Embryonic facial prominence (tissue), 1 donor: Measurements from ENCODE around the gene TM7SF3.

Source experiments
- DNase-seq: peaks from one replicate; pipeline ENCODE4 v3.0.0-alpha.2; 2016; ENCODE audit errors: extremely low spot score

TM7SF3 gene

DNA sequence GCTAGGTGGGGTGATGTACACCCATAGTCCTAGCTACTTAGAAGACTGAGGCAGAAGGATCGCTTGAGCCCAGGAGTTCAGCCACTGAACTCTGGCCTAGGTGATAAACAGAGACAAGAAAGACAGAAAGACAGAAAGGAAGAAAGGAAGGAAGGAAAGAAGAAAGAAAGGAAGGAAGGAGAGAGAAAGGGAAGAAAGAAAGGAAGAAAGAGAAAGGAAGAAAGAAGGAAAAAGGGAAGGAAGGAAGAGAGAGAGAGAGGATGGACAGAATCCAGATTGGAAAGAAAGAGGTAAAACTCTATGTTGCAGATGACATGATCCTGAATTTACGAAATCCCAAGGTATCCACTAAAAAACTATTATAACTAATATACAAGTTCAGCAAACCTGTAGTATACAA, 84.6 kb downstream of the TM7SF3 start:
- DNase-seq: no peak

DNA sequence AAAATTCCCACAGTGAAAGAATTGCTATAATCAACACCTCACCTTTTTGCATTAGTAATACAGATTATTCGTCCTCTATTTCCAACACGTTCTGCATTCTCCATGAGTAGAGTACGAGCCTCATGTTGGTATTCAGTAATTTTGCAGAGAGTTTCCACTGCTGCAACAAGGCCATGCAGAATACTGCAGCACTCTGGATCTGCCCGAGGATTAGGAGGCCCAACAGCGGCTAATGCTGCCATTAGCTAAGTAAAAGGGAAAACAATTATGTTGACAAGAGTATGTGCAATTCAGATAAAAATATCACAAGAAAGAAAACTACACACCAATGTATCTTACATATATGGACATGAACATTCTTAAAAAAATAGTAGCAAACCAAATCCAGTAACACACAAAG, 85.5 kb downstream of the TM7SF3 start:
- no peak for DNase-seq
